ENCODE data around the gene EBNA1BP2.
"Not testable (repeated sequence)": the region's sequence is repeated elsewhere in the genome, so short reads cannot be mapped to it uniquely, and the experiment has no call there.

DNA sequence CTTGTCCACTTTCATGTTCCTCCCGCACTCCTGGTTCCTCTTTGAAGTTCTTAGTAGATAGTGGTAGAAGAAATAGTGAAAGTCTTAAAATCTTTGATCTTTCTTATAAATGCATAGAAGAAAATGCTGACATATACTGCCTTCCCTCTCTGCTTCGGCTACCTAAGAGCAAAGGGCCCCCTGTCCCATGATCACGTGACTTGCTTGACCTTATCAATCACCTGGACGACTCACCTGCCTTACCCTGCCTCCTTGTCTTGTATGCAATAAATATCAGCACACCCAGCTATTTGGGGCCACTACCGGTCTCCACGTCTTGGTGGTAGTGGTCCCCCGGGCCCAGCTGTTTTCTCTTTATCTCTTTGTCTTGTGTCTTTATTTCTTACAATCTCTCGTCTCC lies 32.8 kb downstream of the EBNA1BP2 start:
- TF ChIP-seq, protein P1, sequence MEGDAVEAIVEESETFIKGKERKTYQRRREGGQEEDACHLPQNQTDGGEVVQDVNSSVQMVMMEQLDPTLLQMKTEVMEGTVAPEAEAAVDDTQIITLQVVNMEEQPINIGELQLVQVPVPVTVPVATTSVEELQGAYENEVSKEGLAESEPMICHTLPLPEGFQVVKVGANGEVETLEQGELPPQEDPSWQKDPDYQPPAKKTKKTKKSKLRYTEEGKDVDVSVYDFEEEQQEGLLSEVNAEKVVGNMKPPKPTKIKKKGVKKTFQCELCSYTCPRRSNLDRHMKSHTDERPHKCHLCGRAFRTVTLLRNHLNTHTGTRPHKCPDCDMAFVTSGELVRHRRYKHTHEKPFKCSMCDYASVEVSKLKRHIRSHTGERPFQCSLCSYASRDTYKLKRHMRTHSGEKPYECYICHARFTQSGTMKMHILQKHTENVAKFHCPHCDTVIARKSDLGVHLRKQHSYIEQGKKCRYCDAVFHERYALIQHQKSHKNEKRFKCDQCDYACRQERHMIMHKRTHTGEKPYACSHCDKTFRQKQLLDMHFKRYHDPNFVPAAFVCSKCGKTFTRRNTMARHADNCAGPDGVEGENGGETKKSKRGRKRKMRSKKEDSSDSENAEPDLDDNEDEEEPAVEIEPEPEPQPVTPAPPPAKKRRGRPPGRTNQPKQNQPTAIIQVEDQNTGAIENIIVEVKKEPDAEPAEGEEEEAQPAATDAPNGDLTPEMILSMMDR (IDR thresholded peaks at IDR 0.05): not testable (repeated sequence)
- not testable (repeated sequence) for TF ChIP-seq POLR2AphosphoS5, EP300, POLR2A (IDR thresholded peaks at IDR 0.05)
